GM20431 (cell line): ENCODE measurements around the gene PLA2G12A.
"Not testable (repeated sequence)": the region's sequence is repeated elsewhere in the genome, so short reads cannot be mapped to it uniquely, and the experiment has no call there.

Experiments
- in situ Hi-C: fragments of 300-500 bp; cut with MseI, MboI; formaldehyde crosslinking; loops from one replicate; pipeline ENCODE4 v1.15.0; 2020; ENCODE audit warnings: low sequenced_read_pairs; ENCODE audit not compliant: unreplicated experiment

The PLA2G12A gene

GRCh38 chr4:109684727-109685126 is 45.1 kb downstream of the PLA2G12A start:
- in situ Hi-C loops = no loop called here

GRCh38 chr4:109683621-109684253 is 46.1 kb downstream of the PLA2G12A start:
- in situ Hi-C loops = no loop called here

GRCh38 chr4:109682875-109683274 is 47.0 kb downstream of the PLA2G12A start:
- in situ Hi-C loops = no loop called here

GRCh38 chr4:109678925-109679324 is 50.9 kb downstream of the PLA2G12A start:
- in situ Hi-C loops = not testable (repeated sequence)

GRCh38 chr4:109678472-109678871 is 51.4 kb downstream of the PLA2G12A start:
- in situ Hi-C loops = not testable (repeated sequence)

DNA sequence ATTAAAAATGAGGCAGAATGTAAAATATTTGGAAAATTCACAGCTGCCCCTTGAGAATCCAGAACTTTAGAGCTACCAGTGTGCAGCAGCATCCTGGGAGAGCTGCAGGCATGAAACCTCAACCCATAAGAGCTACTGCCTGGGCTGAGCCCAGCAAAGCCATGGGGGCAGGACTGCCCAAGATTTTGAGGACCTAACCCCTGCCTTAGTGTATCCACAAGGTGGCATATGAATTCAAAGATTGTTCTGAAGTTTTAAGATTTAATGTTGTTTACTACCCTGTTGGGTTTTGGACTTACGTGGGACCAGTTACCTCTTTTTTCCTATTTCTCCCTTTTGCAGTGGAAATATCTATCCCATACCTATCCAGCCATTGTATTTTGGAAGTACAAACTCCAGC is 53.0 kb downstream of the PLA2G12A start:
- in situ Hi-C loops = no loop called here

- in situ Hi-C loops = no loop called here
Measured at GRCh38 chr4:109675843-109676242, 54.0 kb downstream of the PLA2G12A start.

GRCh38 chr4:109675181-109675580 is 54.7 kb downstream of the PLA2G12A start:
- in situ Hi-C loops = no loop called here

- in situ Hi-C loops = no loop called here
Measured at GRCh38 chr4:109673303-109673702, 56.6 kb downstream of the PLA2G12A start.

DNA sequence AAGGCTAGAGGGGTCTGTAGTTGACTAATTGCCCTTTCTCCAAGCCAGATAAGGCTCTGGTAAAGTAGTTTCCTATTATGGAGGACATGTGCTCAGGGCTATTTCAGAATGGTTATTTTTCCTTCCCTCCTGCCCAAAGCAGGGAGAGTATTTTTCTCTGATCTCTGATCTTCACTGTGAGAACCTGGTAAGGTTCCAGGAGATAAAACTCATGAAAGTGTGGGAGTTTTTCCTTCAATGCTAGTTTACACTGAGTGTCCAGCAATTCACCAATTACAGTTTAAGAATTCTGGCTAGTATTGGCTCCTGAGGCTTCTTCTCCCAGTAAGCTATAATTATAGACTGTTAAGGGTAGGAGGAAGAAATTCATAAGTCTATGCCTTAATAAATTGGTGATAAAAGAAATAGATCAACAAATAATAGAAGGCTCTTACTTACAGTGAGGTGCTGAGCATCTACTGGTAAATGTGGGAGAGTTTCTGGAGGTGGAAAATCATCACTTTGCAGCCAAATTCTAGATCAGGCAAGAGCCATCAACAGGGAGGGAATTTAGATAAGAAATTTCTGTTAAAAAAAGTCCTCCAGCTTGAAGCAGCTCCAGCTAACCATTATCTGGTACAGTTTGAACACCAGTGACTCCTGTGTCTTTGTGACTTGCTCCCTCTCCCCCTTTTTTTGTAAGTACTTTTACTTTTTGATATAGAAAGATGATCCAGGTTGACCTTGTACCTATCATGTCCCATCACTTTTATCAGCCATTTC is 57.5 kb downstream of the PLA2G12A start:
- in situ Hi-C loops = no loop called here

DNA sequence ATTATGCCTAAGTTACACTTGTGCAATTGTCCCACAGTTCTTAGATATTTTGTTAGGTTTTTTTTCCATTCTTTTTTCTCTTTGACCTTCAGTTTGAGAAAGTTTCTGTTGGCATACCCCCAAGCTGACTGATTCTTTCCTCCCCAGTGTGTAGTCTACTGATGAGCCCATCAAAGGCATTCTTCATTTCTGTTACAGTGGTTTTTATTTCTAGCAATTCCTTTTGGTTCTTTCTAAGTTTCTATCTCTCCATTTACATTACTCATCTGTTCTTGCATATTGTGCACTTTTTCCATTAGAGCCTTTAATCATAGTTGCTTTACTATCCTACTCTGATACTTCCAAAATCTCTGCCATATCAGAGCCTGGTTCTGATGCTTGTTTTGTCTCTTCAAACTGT is 58.5 kb downstream of the PLA2G12A start:
- in situ Hi-C loops = no loop called here

GRCh38 chr4:109665783-109666485 is 63.9 kb downstream of the PLA2G12A start:
- in situ Hi-C loops = no loop called here

- in situ Hi-C loops = no loop called here
Measured at GRCh38 chr4:109662771-109663170, 67.1 kb downstream of the PLA2G12A start.

- in situ Hi-C loops = no loop called here
Measured at GRCh38 chr4:109662116-109662515, 67.8 kb downstream of the PLA2G12A start.
